SK-N-SH treated with all-trans-retinoic acid at 6 μM for 48 hours (cell line): ENCODE results near the gene TTC34.

Source experiments
- ATAC-seq: fragments of 200-7000 bp; cut with Tn5 transposase; 3 replicates; pipeline ENCODE4 v1.9.1; 2020; ENCODE audit warnings: mild to moderate bottlenecking, moderate library complexity
- ARNTL ChIP-seq: fragments of 450-650 bp; formaldehyde crosslinking; IDR thresholded peaks from 2 replicates; pipeline ENCODE4 v1.5.0; 2020; ENCODE audit warnings: low read depth, mild to moderate bottlenecking, moderate library complexity, borderline replicate concordance
- CSDC2 ChIP-seq: fragments of 250-450 bp; sonication (Bioruptor Pico); IDR thresholded peaks from 2 replicates; pipeline ENCODE4 v1.5.0; 2020; ENCODE audit warnings: mild to moderate bottlenecking, moderate library complexity
- CSRNP3 ChIP-seq: fragments of 250-450 bp; sonication (Bioruptor Pico); IDR thresholded peaks from 2 replicates; pipeline ENCODE4 v1.5.1; 2021; ENCODE audit warnings: mild to moderate bottlenecking, moderate library complexity
- ESRRG ChIP-seq: fragments of 250-450 bp; sonication (Bioruptor Pico); IDR thresholded peaks from 2 replicates; pipeline ENCODE4 v1.6.1; 2021; ENCODE audit warnings: mild to moderate bottlenecking
- GLIS3 ChIP-seq: fragments of 250-450 bp; sonication (Bioruptor Pico); IDR thresholded peaks from 2 replicates; pipeline ENCODE4 v1.5.0; 2020; ENCODE audit warnings: mild to moderate bottlenecking, moderate library complexity
- ISL1 ChIP-seq: fragments of 250-450 bp; sonication (Bioruptor Pico); IDR thresholded peaks from 2 replicates; pipeline ENCODE4 v2.1.2; 2022; ENCODE audit warnings: mild to moderate bottlenecking, moderate library complexity
- OSR1 ChIP-seq: fragments of 250-450 bp; sonication (Bioruptor Pico); IDR thresholded peaks from 2 replicates; pipeline ENCODE4 v1.8.0; 2022; ENCODE audit warnings: moderate library complexity, mild to moderate bottlenecking, inconsistent platforms
- PATZ1 ChIP-seq: fragments of 250-450 bp; sonication (Bioruptor Pico); IDR thresholded peaks from 2 replicates; pipeline ENCODE4 v1.8.0; 2020; ENCODE audit warnings: mild to moderate bottlenecking, moderate library complexity, borderline replicate concordance
- POU6F1 ChIP-seq: fragments of 250-450 bp; sonication (Bioruptor Pico); IDR thresholded peaks from 2 replicates; pipeline ENCODE4 v1.8.0; 2021; ENCODE audit warnings: low read depth, mild to moderate bottlenecking, moderate library complexity, borderline replicate concordance
- PPARA ChIP-seq: fragments of 250-450 bp; sonication (Bioruptor Pico); IDR thresholded peaks from 2 replicates; pipeline ENCODE4 v1.5.0; 2020; ENCODE audit warnings: mild to moderate bottlenecking, borderline replicate concordance
- RARB ChIP-seq: fragments of 250-450 bp; sonication (Bioruptor Pico); IDR thresholded peaks from 2 replicates; pipeline ENCODE4 v1.8.0; 2021; ENCODE audit warnings: mild to moderate bottlenecking, moderate library complexity
- SNAI2 ChIP-seq: fragments of 250-450 bp; sonication (Bioruptor Pico); IDR thresholded peaks from 2 replicates; pipeline ENCODE4 v1.5.0; 2020; ENCODE audit warnings: mild to moderate bottlenecking, moderate library complexity
- TCF4 ChIP-seq: fragments of 250-450 bp; sonication (Bioruptor Pico); IDR thresholded peaks from 2 replicates; pipeline ENCODE4 v1.8.0; 2021; ENCODE audit warnings: mild to moderate bottlenecking, moderate library complexity, borderline replicate concordance
- TOX ChIP-seq: fragments of 250-450 bp; sonication (Bioruptor Pico); IDR thresholded peaks from 2 replicates; pipeline ENCODE4 v1.8.0; 2021; ENCODE audit warnings: mild to moderate bottlenecking, moderate library complexity, borderline replicate concordance
- TSHZ2 ChIP-seq: fragments of 250-450 bp; sonication (Bioruptor Pico); IDR thresholded peaks from 2 replicates; pipeline ENCODE4 v1.5.0; 2020; ENCODE audit warnings: mild to moderate bottlenecking, moderate library complexity
- ZC3H10 ChIP-seq: fragments of 250-450 bp; sonication (Bioruptor Pico); IDR thresholded peaks from 2 replicates; pipeline ENCODE4 v1.5.1; 2021; ENCODE audit warnings: mild to moderate bottlenecking, moderate library complexity
- ZFP3 ChIP-seq: fragments of 250-450 bp; sonication (Bioruptor Pico); IDR thresholded peaks from 2 replicates; pipeline ENCODE4 v1.5.0; 2020; ENCODE audit warnings: mild to moderate bottlenecking, moderate library complexity
- ZFP30 ChIP-seq: fragments of 450-650 bp; formaldehyde crosslinking; IDR thresholded peaks from 2 replicates; pipeline ENCODE4 v1.5.0; 2022; ENCODE audit warnings: mild to moderate bottlenecking, moderate library complexity
- ZNF565 ChIP-seq: fragments of 450-650 bp; formaldehyde crosslinking; conservative IDR thresholded peaks from 2 replicates; pipeline ENCODE4 v1.5.0; 2020; ENCODE audit warnings: low read depth, mild to moderate bottlenecking, moderate library complexity
- ZNF70 ChIP-seq: fragments of 450-650 bp; formaldehyde crosslinking; IDR thresholded peaks from 2 replicates; pipeline ENCODE4 v1.5.0; 2020; ENCODE audit warnings: mild to moderate bottlenecking, moderate library complexity
- ZNF8 ChIP-seq: fragments of 450-650 bp; formaldehyde crosslinking; IDR thresholded peaks from 2 replicates; pipeline ENCODE4 v1.5.0; 2020; ENCODE audit warnings: mild to moderate bottlenecking, moderate library complexity

Gene TTC34

GRCh38 chr1:2826736-2827292 is 25.3 kb upstream of the TTC34 start:
- TF ChIP-seq PPARA = no peak
- no peak for TF ChIP-seq ARNTL (CRISPR knock-in tag)
- no peak for TF ChIP-seq ZC3H10 (CRISPR knock-in tag)
- TF ChIP-seq ESRRG (CRISPR knock-in tag) = no peak
- TF ChIP-seq ISL1 (CRISPR knock-in tag) = no peak
- no peak for TF ChIP-seq RARB (CRISPR knock-in tag)
- no peak for TF ChIP-seq OSR1 (CRISPR knock-in tag)
- no peak for TF ChIP-seq TOX (CRISPR knock-in tag)
- TF ChIP-seq POU6F1 (CRISPR knock-in tag) = no peak
- no peak for TF ChIP-seq CSDC2 (CRISPR knock-in tag)
- no peak for TF ChIP-seq CSRNP3 (CRISPR knock-in tag)
- no peak for TF ChIP-seq ZNF565 (CRISPR knock-in tag)
- ATAC-seq = no peak

- ATAC-seq = no peak
Observed at GRCh38 chr1:2826316-2826715, 24.8 kb upstream of the TTC34 start.

More at GRCh38 chr1:2826316-2826715, 24.8 kb upstream of the TTC34 start:
- TF ChIP-seq PPARA (no peak), RARB (CRISPR knock-in tag) (no peak), TOX (CRISPR knock-in tag) (no peak), TCF4 (no peak), ZNF8 (CRISPR knock-in tag) (no peak), TSHZ2 (CRISPR knock-in tag) (no peak), ZC3H10 (CRISPR knock-in tag) (no peak), SNAI2 (CRISPR knock-in tag) (no peak), CSDC2 (CRISPR knock-in tag) (no peak), ISL1 (CRISPR knock-in tag) (no peak), CSRNP3 (CRISPR knock-in tag) (no peak), ZNF565 (CRISPR knock-in tag) (no peak), ZFP30 (CRISPR knock-in tag) (no peak), GLIS3 (CRISPR knock-in tag) (no peak), PATZ1 (CRISPR knock-in tag) (no peak), ZFP3 (no peak), ZNF70 (CRISPR knock-in tag) (no peak)
